Nephron (organoid): Measurements from ENCODE around the gene ACACA.
"Not testable (repeated sequence)": the region's sequence is repeated elsewhere in the genome, so short reads cannot be mapped to it uniquely, and the experiment has no call there.

Experiments used
- H3K27ac Mint-ChIP-seq, 3 experiments: 2 replicates each; pipeline ENCODE4 v1.8.0; 2020; ENCODE audit warnings: mixed read lengths in 3 of 3, mild to moderate bottlenecking in 2 of 3, moderate library complexity in 1 of 3
- H3K27me3 Mint-ChIP-seq: 2 replicates; pipeline ENCODE4 v1.8.0; 2021; ENCODE audit warnings: low read depth, mild to moderate bottlenecking, moderate library complexity, mixed read lengths
- H3K36me3 Mint-ChIP-seq: 2 replicates; pipeline ENCODE4 v1.8.0; 2020; ENCODE audit warnings: low read depth, mixed read lengths
- H3K4me1 Mint-ChIP-seq: 2 replicates; pipeline ENCODE4 v1.8.0; 2020; ENCODE audit warnings: mixed read lengths
- H3K4me3 Mint-ChIP-seq, 3 experiments: 2 replicates each; pipeline ENCODE4 v1.8.0; 2020; ENCODE audit warnings: mild to moderate bottlenecking in 3 of 3, mixed read lengths in 3 of 3, moderate library complexity in 2 of 3
- H3K9me3 Mint-ChIP-seq: 2 replicates; pipeline ENCODE4 v1.8.0; 2020; ENCODE audit warnings: mixed read lengths
- CTCF ChIP-seq, 3 experiments: fragments of 200-600 bp; sonication (generic); IDR thresholded peaks; one replicate each; pipeline ENCODE4 v1.5.0; 2021; ENCODE audit warnings: antibody characterized with exemption in 3 of 3; ENCODE audit not compliant: unreplicated experiment in 3 of 3

Gene ACACA

GRCh38 chr17:37148156-37148555, 258.5 kb downstream of the ACACA start:
- no peak overlapping the region for H3K4me3 Mint-ChIP-seq
- no peaks in the 10 kb centered on the region for H3K27me3 Mint-ChIP-seq
- no peak for TF ChIP-seq CTCF (IDR thresholded peaks at IDR 0.05; ENCODE audit: unreplicated experiment in 3 of 3)
- no peak overlapping the region for H3K27ac Mint-ChIP-seq
- H3K9me3 Mint-ChIP-seq: no peaks in the 10 kb centered on the region
- peaks cover 35% of the 10 kb centered on the region for H3K36me3 Mint-ChIP-seq
- peaks cover 17% of the 10 kb centered on the region for H3K4me1 Mint-ChIP-seq

GRCh38 chr17:37147301-37147812, 259.3 kb downstream of the ACACA start:
- no peaks in the 10 kb centered on the region for H3K9me3 Mint-ChIP-seq
- peak overlapping the region in 2 of 3 experiments; percentile 3 to 12 for H3K27ac Mint-ChIP-seq
- peaks cover 31% of the 10 kb centered on the region for H3K36me3 Mint-ChIP-seq
- no peaks in the 10 kb centered on the region for H3K27me3 Mint-ChIP-seq
- no peak overlapping the region for H3K4me3 Mint-ChIP-seq
- TF ChIP-seq CTCF (IDR thresholded peaks at IDR 0.05; ENCODE audit: unreplicated experiment in 3 of 3): no peak
- peaks cover 17% of the 10 kb centered on the region for H3K4me1 Mint-ChIP-seq

- Mint-ChIP-seq H3K27ac (no peak overlapping the region), H3K36me3 (peaks cover 30% of the 10 kb centered on the region), H3K27me3 (no peaks in the 10 kb centered on the region), H3K4me3 (no peak overlapping the region), H3K9me3 (no peaks in the 10 kb centered on the region), H3K4me1 (peaks cover 17% of the 10 kb centered on the region)
- TF ChIP-seq CTCF (IDR thresholded peaks at IDR 0.05; ENCODE audit: unreplicated experiment in 3 of 3): no peak
Measured at GRCh38 chr17:37146086-37147064, 260.3 kb downstream of the ACACA start.

- Mint-ChIP-seq H3K36me3 (peaks cover 23% of the 10 kb centered on the region), H3K4me1 (peaks cover 18% of the 10 kb centered on the region)
Measured at GRCh38 chr17:37144075-37144701, 262.4 kb downstream of the ACACA start.

GRCh38 chr17:37143558-37143957, 263.1 kb downstream of the ACACA start:
- H3K27me3 Mint-ChIP-seq, H3K27ac Mint-ChIP-seq, H3K9me3 Mint-ChIP-seq, H3K4me3 Mint-ChIP-seq: not testable (repeated sequence)
- Mint-ChIP-seq H3K4me1 (peaks cover 24% of the 10 kb centered on the region), H3K36me3 (peaks cover 27% of the 10 kb centered on the region)

More at GRCh38 chr17:37144075-37144701, 262.4 kb downstream of the ACACA start:
- Mint-ChIP-seq H3K4me3 (no peak overlapping the region), H3K27ac (peak overlapping the region in 1 of 3 experiments; percentile 48), H3K9me3 (no peaks in the 10 kb centered on the region), H3K27me3 (no peaks in the 10 kb centered on the region)
- no peak for TF ChIP-seq CTCF (IDR thresholded peaks at IDR 0.05; ENCODE audit: unreplicated experiment in 3 of 3)

- H3K9me3 Mint-ChIP-seq: no peaks in the 10 kb centered on the region
- H3K27me3 Mint-ChIP-seq: no peaks in the 10 kb centered on the region
- no peak overlapping the region for H3K27ac Mint-ChIP-seq
- no peak for TF ChIP-seq CTCF (IDR thresholded peaks at IDR 0.05; ENCODE audit: unreplicated experiment in 3 of 3)
- peaks cover 27% of the 10 kb centered on the region for H3K36me3 Mint-ChIP-seq
- peaks cover 32% of the 10 kb centered on the region for H3K4me1 Mint-ChIP-seq
- no peak overlapping the region for H3K4me3 Mint-ChIP-seq
Measured at GRCh38 chr17:37142294-37142896, 264.2 kb downstream of the ACACA start.
